Measurements from ENCODE around the gene INPP5F. TPM values are rescaled to one million over a fixed set of nuclear protein-coding genes. Genes with fewer than 3 reads are reported as not detected.

The INPP5F gene
- total and polyA plus RNA-seq, 10 of the 15 experiments (the other 5 are each of a cell fraction or from before 2014, with no cell fraction given): 6.0 to 49.3 (median 34.3) TPM

DNA sequence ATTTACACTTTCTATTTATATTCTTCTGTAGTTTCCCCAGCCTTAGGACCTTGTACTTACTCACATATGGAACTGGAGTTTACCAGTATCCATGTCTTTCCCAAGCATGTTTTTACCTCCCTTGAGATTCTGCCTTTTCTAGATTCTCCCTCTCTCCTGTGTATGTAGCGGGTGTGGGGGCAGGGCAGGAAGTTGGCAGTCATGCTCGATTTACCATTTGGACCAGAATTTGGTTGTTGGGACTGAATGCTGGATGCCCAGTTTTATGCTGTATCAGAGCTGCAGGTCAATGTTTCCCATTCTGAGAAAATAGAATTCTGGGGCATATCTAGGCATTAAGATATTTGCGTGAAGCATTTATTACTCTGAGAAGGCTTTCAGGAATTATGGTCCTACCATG is 14.2 kb downstream of the INPP5F start:
- RAD21 ChIA-PET (ENCODE audit: unreplicated experiment): no interaction called here
- Histone ChIP-seq H3K36me3 (ENCODE audit: control insufficient read depth in 2 of 2, insufficient read depth in 2 of 2, low read length in 1 of 2) (no peaks in the 10 kb centered on the region), H3K27ac (ENCODE audit: control insufficient read depth, insufficient read depth) (no peak overlapping the region), H3K9ac (ENCODE audit: control insufficient read depth, insufficient read depth, low read length) (no peak overlapping the region), H3K4me2 (ENCODE audit: control insufficient read depth, insufficient read depth) (no peak overlapping the region), H3K27me3 (replicated peaks in 1 of 2; ENCODE audit: control insufficient read depth in 2 of 2, insufficient read depth in 2 of 2, low read length in 1 of 2) (no peaks in the 10 kb centered on the region), H2AFZ (ENCODE audit: control insufficient read depth, low read depth, low read length) (no peak overlapping the region), H3K4me1 (ENCODE audit: control insufficient read depth, insufficient read depth, low read length) (no peaks in the 10 kb centered on the region), H3K9me3 (replicated peaks; ENCODE audit: control insufficient read depth, insufficient read depth, low read length) (no peaks in the 10 kb centered on the region), H4K20me1 (ENCODE audit: control insufficient read depth, insufficient read depth) (no peaks in the 10 kb centered on the region), H3K4me3 (no peak overlapping the region), H3K79me2 (ENCODE audit: control insufficient read depth, insufficient read depth, low read length) (no peaks in the 10 kb centered on the region)
- intact Hi-C loops (cut with micrococcal nuclease; ENCODE audit: unreplicated experiment) (no loop called here), in situ Hi-C loops (cut with MboI) (no loop called here)
- CTCF ChIA-PET: interaction anchor here (1.6 to 3.9 kb wide), 2 partner anchors 11 to 53 kb away, joined by 11 to 17 read pairs; no protein-coding TSS in a partner anchor
- ATAC-seq: no peak
- FAIRE-seq: no peak
- BruUV-seq (replicated peaks): no TSS peak
- SMC1A ChIA-PET (ENCODE audit: uncharacterized antibody, unreplicated experiment): interaction anchor here (1.1 kb wide), 1 partner anchor 75 kb away, joined by 3 read pairs; no protein-coding TSS in a partner anchor
- no peak for DNase-seq (ENCODE audit: low read depth, low spot score)
- 73% methylated on average over 3 of the region's 3 CpGs for WGBS (ENCODE audit: insufficient coverage, insufficient replicate concordance, low lambda C conversion rate, missing lambda C conversion rate)
- POLR2A ChIA-PET: no interaction called here
- no peak for TF ChIP-seq USF2 (IDR thresholded peaks at IDR 0.05; ENCODE audit: borderline replicate concordance, low read depth, low read length)
- no peak for TF ChIP-seq ZZZ3 (IDR thresholded peaks at IDR 0.05; ENCODE audit: control insufficient read depth, insufficient read length, low read depth)
- no peak for TF ChIP-seq RAD51 (IDR thresholded peaks at IDR 0.05)
- TF ChIP-seq, protein P1, sequence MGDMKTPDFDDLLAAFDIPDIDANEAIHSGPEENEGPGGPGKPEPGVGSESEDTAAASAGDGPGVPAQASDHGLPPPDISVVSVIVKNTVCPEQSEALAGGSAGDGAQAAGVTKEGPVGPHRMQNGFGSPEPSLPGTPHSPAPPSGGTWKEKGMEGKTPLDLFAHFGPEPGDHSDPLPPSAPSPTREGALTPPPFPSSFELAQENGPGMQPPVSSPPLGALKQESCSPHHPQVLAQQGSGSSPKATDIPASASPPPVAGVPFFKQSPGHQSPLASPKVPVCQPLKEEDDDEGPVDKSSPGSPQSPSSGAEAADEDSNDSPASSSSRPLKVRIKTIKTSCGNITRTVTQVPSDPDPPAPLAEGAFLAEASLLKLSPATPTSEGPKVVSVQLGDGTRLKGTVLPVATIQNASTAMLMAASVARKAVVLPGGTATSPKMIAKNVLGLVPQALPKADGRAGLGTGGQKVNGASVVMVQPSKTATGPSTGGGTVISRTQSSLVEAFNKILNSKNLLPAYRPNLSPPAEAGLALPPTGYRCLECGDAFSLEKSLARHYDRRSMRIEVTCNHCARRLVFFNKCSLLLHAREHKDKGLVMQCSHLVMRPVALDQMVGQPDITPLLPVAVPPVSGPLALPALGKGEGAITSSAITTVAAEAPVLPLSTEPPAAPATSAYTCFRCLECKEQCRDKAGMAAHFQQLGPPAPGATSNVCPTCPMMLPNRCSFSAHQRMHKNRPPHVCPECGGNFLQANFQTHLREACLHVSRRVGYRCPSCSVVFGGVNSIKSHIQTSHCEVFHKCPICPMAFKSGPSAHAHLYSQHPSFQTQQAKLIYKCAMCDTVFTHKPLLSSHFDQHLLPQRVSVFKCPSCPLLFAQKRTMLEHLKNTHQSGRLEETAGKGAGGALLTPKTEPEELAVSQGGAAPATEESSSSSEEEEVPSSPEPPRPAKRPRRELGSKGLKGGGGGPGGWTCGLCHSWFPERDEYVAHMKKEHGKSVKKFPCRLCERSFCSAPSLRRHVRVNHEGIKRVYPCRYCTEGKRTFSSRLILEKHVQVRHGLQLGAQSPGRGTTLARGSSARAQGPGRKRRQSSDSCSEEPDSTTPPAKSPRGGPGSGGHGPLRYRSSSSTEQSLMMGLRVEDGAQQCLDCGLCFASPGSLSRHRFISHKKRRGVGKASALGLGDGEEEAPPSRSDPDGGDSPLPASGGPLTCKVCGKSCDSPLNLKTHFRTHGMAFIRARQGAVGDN (IDR thresholded peaks at IDR 0.05): no peak
- TF ChIP-seq MEF2B (IDR thresholded peaks at IDR 0.05; ENCODE audit: partially characterized antibody, poor library complexity, severe bottlenecking): no peak
- TF ChIP-seq NKRF (conservative IDR thresholded peaks at IDR 0.05): no peak
- no peak for TF ChIP-seq ZNF592 (IDR thresholded peaks at IDR 0.05)
- no peak for TF ChIP-seq RB1 (IDR thresholded peaks at IDR 0.05; ENCODE audit: borderline replicate concordance)
